T-helper 2 cell (primary cell): ENCODE results near the gene UBE2L6.
A peak's percentile ranks its signal among the peaks of the same experiment; 100 is the strongest.
"Not testable (repeated sequence)": the region's sequence is repeated elsewhere in the genome, so short reads cannot be mapped to it uniquely, and the experiment has no call there.

Experiments used
- DNase-seq, 5 experiments: peaks; one replicate each; pipeline versions ENCODE4 v3.0.0 to v3.0.0-alpha.2; 2012 to 2022

The UBE2L6 gene

DNA sequence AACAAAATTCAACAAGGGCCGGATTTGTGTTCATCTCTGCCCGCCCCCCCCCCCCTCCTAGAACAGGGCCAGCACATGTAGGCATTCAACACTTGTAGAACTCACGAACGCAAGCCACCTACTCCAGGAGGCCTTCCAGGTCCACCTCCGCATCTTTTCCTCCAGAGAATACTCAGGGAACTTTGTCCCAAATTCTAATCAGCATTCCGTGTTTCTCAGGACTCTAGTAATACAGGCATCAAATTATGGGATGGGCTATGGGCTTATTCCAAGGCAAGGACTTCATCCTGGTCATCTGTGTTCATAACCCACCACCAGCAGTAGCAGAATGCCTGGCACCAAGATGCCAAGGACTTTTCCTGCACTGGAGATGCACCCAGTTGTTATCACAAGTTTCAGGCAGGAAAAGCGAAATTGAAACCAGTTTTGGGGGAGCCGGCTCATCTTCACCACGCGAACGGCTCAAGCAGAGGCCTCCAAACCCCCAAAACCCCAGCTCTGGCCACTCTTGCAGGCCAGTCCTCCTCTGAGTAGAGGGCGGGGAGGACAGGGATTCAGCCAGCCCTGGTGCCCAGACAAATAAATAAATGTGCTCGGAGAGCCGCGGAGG is 462 bp downstream of the UBE2L6 start:
- DNase-seq = peak in 3 of 5 experiments; percentile 7 to 54 (median 33)

DNA sequence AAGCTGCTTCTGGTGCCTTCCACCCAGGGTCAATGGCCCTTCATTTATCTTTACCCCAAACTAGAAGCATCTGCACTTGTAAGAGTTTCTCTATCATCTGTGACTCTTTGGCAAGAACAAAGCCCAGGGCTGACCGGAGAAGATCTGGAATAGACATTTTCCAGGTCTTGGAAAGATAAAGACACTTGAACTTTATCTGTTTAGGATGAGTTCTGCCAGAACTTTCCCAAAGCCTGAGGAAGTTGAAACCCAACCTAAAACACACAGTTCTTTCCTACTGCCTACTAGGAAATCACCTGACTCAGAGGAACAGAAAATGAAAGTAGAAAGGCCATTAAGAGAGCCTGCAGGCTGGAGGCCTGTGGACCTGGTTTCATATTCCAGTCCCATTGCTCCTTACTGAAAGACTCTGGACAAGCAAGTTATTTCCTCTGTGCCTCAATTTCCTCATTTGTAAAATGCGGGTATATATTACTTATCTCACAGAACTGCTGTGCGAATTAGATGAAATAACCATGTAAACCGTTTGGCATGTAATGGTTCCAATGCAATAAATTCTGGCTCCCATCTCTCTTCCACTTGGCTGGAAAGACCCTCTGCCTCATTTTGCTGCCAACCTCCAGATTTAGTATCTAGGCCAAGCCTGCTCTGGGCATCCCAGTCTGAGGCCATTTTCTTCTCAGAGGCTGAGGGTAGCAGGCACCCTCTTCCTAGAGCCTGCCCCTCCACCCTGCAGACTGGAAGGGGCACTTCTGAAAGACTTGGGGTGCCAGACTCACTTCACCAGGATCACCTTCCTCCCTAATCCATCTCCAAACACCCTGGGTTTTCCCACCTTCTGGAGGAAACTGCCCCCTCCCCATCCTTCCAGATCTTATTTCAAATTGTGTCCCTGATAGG is 1.2 kb downstream of the UBE2L6 start:
- peak in 3 of 5 experiments; percentile 11 to 64 (median 33) for DNase-seq

DNA sequence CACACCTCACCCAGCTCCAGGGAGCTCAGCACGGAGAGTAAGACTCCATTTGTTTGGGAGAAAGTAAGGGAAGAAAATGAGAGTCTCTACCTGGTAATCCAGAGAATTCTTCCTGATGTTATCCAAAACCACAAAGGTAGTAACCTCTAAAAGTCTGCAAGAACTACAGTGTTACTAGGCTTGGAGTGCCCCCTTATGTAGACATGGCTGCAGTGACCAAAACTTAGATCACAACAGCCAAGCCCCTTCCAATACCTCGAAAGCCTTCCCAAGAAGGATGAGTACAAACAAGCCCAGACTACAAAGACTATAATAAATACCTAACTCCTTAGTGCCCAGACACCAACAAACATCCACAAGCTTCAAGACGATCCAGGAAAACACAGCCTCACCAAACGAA is 4.9 kb downstream of the UBE2L6 start:
- DNase-seq = no peak

DNA sequence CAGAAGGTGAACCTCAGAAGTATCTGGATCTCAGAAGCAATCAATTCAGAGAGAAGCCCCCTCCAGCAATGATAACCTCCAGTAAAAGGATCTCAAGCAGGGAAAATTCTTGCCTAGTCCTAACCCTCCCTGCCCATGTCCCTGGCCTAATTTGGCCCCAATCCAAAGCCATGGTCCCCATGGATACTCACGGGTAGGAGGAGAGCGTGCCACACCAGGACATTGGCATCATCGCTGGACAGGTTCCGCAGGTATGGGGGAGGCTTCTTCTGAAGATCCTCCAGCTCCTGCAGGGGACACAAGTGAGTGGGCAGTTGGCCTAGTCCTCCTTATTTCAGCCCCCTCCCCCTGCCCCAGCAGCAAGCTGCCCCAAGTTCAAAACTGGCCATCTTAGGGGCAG is 7.3 kb downstream of the UBE2L6 start:
- DNase-seq = no peak

DNA sequence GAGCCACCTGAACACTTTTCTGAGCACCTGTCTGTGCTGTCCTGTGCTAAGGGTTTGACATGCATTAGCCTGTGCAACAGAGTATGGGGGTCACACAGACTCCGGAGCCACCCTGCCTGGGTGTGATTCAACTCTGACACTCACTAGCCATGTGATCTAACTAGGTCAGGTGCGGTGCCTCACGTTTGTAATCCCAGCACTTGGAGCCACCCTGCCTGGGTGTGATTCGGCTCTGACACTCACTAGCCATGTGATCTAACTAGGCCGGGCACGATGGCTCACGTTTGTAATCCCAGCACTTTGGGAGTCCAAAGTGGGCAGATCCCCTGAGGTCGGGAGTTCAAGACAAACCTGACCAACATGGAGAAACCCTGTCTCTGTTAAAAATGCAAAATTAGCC is 11.4 kb downstream of the UBE2L6 start:
- no peak for DNase-seq

DNA sequence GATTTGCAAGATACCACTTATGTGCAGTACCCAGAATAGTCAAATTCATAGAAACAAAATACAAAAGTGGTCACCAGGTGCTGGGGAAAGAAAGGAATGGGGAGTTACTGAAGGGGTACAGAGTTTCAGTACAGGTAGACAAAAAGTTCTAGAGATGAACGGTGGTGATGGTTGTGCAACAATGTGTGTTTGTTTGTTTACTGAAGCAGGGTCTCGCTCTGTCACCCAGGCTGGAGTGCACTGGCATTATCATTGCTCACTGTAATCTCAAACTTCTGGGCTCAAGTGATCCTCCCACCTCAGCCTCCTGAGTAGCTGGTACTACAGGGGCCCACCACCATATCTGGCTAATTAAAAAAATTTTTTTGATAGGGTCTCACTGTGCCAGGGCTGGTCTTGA is 12.1 kb downstream of the UBE2L6 start:
- no peak for DNase-seq

DNA sequence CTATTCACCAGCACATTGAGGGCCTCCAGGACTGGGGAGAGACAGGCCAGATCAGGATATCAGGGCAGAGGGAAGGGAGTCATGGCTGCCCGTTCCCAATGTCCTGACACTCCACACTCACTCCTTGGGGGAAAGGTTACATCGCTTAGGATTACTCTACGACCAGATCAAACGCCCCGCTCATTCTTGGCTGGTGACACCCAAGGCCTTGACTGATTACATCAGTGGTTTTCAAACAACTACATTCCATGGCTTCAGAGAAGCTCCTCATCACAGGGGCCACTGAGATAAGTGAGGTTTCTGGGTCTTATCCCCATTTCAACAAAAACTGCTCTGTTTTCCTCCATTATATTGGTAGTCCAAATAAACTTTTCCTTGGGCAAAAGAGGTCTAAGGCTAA is 15.0 kb downstream of the UBE2L6 start:
- DNase-seq = no peak

DNA sequence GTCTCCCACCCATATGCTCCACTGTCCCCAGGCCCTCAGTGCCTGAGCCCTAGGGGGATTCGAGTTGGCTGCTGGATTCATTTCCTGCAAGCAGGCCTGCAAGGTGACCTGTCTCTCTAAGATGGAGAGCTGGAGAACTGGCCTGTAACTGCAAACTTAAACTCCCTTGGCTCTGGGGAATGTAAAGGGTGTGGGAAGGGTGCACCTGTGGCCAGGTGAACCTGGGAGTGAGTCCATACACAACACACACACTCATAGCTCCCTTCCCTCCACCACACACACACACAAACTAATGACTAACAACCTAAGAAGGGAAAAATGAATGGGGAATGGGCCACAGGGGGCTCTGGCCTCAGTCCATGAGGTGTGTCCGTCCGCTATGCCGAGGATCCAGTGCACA is 15.5 kb downstream of the UBE2L6 start:
- DNase-seq = no peak

DNA sequence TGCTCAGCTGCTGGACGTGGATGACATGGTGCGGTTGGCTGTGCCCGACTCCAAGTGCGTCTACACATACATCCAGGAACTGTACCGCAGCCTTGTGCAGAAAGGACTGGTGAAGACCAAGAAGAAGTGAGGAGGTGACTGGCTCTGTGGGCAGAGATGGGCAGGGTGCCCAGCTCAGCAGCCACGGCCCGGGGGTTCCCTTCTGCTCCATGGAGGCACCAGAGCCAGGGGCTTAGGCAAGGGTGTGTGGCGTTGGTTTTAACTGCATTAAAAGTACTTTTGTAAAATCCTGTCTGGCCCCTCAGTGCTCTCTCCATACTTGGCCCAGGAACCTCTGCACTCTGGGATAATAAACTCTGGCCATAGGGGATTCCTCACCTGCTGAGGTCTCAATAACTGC is 17.5 kb downstream of the UBE2L6 start:
- DNase-seq = no peak

DNA sequence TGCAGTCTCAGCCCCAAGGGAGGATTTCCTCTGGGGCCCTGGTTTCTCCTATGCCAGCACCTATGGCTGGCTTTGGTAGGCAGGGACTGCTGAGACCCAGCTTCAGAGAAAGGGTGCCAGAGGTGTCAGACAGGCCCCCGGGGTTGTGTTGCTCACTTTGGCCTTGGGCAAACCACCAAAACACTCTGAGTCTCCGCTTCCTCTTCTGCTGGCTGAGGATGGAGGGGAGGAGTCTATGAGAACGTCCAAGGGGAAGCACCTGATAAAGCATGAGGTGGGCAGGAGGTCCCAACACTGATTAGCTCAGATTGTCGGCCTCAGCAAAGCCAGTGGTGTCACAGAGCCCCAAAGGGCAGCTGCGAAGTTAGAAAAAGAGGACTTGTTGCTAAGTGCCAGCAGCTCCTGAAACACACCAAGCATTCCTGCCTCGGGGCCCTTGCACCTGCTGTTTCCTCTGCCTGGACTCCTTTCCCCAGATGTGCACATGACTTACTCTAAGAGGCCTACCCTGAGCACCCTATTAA is 19.6 kb downstream of the UBE2L6 start:
- DNase-seq = peak in 1 of 5 experiments; percentile 43

DNA sequence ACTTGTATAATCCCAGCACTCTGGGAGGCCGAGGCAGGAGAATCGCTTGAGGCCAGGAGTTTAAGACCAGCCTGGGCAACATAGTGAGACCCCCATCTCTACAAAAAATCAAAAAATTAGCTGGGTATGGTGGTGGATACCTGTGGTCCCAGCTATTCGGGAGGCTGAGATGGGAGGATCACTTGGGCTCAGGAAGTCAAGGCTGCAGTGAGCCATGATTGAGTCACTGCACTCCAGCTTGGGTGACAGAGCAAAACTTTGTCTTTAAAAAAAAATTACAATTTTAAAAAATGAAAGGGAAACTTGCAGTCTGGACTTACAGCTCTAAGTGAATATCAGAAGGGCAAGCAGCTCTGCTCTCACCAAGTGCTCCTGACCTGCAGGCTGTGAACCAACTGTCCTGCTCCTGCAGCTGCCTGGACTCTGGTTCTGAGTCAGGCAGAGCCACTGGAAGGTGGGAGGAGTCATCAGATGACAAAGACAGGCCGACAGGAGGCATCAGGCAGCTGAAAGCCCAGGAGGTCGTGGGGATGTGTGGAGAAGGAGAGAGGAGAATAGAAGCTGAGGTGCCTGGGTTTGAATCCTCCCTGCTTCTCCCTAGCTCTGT is 20.5 kb downstream of the UBE2L6 start:
- DNase-seq = no peak

DNA sequence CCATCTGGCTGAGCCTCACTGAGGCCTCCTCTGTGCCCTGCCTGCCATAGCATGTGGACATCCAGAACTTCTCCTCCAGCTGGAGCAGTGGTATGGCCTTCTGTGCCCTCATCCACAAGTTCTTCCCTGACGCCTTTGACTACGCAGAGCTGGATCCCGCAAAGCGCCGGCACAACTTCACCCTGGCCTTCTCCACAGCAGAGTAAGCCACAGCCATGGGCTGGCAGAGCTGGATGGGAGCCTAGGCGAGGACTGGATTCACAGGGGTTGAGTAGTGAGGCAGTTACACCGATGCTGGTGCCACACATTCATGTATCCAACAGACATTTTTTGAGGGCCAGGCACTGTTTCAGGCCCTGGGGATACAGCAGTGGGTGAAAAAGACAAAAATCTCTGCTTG is 21.0 kb downstream of the UBE2L6 start:
- no peak for DNase-seq

DNA sequence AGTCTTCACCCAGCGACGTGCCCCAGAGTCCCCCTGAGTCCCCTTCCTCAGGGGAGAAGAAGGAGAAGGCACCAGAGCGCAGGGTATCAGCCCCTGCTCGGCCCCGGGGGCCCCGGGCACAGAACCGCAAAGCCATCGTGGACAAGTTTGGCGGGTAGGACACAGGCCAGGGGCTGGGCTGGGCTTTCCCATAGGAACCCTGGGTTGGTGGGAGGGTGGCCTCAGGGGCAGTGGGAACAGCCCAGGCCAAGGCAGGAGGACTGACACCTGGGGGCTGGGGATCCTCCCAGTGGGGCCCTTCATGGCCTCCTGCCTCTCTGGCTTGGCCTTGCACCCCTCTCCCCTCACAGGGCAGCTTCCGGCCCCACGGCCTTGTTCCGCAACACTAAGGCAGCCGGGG is 21.6 kb downstream of the UBE2L6 start:
- no peak for DNase-seq

DNA sequence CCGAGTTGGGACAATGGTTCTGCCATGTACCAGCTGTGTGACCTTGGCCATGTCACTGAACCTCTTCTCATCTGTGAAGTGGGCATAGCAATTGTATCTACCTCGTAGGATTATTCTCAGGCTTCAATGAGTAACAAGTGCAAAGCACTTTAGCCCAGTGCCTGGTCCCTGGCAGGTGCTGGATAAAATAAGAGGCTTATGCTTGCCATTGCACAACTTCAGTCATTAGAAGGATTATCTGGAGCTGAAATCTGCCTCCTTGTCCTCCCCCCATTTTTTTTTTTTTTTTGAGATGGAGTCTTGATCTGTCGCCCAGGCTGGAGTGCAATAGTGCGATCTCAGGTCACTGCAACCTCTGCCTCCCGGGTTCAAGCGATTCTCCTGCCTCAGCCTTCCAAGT is 22.9 kb downstream of the UBE2L6 start:
- DNase-seq = no peak

DNA sequence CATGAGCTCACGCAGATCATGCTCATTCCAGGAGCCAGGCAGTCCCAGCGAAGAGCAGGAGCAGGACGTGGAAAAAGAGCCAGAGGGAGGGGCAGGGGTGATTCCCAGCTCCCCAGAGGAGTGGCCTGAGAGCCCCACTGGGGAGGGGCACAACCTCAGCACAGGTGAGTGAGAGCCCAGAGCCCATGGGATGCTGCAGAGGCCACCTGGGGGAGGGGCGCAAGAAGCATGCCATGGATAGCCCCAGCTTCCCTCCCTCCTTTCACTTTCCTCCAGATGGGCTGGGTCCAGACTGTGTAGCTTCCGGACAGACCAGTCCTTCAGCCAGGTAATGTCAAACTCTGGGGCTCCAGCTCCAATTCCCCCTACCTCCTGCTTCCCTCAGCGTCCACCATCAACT is 23.9 kb downstream of the UBE2L6 start:
- no peak for DNase-seq

DNA sequence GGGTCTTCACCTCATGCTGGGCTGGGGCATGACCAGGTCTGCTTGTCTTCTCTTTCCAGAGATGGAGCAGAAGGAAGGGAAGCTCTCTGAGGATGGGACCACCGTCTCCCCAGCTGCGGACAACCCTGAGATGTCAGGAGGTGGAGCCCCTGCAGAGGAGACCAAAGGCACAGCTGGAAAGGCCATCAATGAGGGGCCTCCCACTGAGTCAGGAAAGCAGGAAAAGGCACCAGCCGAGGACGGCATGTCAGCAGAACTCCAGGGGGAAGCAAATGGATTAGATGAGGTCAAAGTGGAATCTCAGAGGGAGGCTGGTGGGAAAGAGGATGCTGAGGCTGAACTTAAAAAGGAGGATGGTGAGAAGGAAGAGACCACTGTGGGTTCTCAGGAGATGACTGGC is 24.9 kb downstream of the UBE2L6 start:
- no peak for DNase-seq

DNA sequence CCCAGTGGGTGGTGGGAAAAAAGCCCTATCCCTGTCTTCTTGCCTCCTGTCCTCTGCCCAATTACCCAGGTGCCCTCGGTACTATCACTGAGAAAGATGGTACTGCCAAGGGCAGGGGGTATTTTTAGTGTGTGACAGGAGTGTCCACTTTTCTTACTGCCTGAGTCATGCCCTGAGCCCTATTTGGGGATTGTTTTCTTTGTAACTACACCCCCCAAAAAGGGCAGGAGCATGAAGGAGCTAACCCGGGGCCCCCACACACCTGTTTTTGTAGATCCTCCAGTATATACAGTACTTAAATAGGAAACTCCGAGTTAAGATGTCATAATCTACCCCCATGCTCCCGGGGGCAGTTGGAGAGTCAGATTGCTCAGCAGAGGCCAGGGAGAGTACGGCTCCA is 26.3 kb downstream of the UBE2L6 start:
- DNase-seq = no peak

DNA sequence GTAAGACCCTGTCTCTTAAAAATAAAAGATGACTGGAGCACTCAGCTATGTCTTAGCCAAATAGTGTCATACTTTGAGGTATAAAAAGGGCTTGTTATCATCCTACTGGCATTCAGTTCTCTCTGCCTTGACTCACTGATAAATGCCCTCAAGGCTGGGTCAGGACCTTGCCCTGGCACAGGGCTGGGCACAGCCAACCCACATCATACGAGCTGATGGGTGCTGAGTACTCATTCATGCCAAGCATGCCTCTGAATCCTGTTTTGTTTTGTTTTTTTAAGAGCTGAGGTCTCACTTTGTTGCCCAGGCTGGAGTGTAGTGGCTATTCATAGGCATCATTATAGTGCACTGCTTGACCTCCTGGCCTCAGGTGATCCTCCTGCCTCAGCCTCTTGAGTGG is 28.1 kb downstream of the UBE2L6 start:
- no peak for DNase-seq

DNA sequence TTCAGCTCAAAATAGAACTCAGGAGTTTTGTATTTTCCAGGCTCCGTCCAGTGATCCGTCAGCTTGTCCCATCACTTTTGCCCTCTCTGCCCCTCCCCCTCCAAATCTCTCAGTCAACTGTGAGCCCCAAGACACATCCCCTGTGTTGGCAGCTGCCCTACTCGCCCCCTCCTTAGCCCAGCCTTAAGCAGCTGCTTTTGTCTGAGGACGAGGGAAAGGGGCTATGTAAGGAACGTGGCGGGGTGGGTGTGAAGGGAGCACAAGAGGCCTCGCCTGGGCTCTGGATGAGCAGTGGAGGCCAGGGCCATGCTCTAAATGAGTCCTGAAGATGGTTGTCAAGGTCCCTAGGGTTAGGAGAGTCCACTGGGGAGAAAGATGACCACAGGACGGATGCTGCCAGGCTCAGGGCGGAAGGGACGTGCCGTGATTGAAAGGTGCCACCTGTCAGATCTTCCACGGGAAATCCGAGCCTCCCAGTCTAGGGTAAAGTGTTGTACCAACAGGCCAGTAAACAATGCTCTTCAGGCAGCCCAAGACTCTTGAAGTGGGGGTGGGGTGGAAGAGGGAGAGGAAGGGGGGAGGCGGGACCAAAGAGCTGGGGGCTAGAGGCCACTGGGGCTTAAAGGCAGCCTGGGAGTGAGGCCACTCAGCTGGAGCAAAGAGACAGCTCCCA is 30.4 kb downstream of the UBE2L6 start, which contains the start of gene SMTNL1:
SMTNL1 (plus strand) TSS at position 649 of the 673 bp plus-strand sequence. CDS start 5,048 bp downstream, outside the sequence.
- DNase-seq = no peak

DNA sequence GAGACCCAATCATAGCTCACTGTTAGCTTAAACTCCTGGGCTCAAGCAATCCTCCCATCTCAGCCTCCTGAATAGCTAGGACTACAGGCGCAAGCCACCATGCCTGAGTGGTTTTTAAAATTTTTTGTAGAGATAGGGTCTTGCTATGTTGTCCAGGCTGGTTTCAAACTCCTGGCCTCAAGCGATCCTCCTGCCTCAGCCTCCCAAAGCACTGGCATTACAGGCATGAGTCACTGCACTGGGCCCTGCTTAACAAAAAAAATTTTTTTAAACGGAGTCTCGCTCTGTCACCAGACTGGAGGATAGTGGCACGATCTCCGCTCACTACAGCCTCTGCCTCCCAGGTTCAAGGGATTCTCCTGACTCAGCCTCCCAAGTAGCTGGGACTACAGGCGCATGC is 33.0 kb downstream of the UBE2L6 start:
- DNase-seq = not testable (repeated sequence)

DNA sequence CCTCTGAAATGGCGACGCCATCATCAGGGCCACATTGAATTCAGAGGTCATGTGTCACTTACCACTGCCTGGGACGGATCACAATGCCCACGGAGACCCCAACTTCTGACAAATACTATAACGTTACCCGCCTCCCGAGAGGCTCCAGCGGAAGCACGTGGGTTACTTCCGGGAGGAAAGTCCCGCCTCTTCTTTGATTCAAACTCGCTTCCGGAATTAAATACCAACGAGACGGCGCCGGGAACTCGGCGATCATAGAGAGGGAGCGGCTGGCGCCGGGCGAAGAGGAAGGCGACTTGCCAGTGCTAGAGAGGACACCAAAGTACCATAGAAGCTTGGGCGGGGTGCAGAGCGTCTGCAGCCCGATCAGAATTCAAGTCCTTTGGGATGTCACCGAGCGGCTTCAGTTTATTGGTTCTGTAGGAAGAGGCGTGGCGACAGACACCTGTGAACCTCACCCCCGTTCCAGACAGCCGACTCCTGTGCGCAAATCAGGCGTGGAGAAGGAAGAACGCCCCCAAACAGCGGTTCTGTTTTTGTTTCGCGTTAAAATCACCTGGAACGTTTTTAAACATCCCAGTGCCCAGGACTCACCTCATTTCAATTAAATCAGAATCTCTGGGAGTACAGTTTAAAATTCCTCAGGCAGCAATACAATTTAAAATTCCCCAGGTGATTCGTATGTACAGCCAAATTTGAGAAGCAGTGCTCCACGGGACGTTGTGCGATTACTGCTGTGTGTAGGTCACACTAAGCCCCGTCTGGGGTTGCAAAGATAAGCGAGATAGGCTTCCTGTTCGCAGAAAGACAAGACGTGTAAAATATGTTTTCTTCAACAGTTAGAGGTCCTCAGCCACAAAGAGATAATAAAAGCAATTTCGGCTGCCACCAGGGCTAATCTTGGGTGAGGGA is 36.6 kb downstream of the UBE2L6 start, which contains the start of gene TIMM10:
TIMM10 (minus strand) TSS at position 159 of the 912 bp plus-strand sequence. CDS start 565 bp downstream, outside the sequence.
- peak; percentile 72 to 99 (median 87) for DNase-seq

DNA sequence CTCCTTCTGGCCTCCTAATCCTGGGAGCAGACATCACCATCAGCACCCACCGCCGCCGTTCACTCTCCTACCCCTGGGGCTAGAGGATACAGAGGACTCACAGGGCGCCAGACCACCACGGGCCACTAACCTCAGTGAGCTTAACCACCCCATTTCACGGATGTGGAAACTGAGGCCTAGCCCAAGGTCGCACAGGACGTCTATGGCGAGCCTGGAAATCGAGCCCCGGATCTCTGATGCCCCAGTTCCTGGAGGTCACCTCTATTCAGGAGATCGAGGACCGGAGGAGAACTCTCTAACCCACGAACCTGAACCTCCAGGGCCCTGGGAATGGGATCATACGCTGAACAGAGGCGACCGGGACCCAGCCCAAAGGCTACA is 37.3 kb downstream of the UBE2L6 start:
- DNase-seq = no peak
